Lower leg skin (tissue), 3 donors: Measurements from ENCODE around the gene IGFL4.

Experiments used
- CTCF ChIP-seq, 3 donors: fragments of 450-650 bp; IDR thresholded peaks; one replicate each; pipeline ENCODE4 v1.5.1; 2016; ENCODE audit warnings: antibody characterized with exemption in 3 of 3, mild to moderate bottlenecking in 3 of 3, moderate library complexity in 2 of 3
- POLR2A ChIP-seq, 2 donors: fragments of 450-650 bp; IDR thresholded peaks; one replicate each; pipeline ENCODE4 v1.6.1; 2016 to 2017; ENCODE audit warnings: antibody characterized with exemption in 2 of 2, mild to moderate bottlenecking in 1 of 2, moderate library complexity in 1 of 2

- TF ChIP-seq CTCF (IDR thresholded peaks at IDR 0.05) (no peak), POLR2A (IDR thresholded peaks at IDR 0.05) (no peak)
These were observed 2.7 kb upstream of the IGFL4 start for GRCh38 chr19:46043519-46043918.
